NCI-H1436 treated with DMSO at 0.1 percent for 48 hours (cell line): ENCODE results near the gene TCTA.
"Not testable (repeated sequence)": the region's sequence is repeated elsewhere in the genome, so short reads cannot be mapped to it uniquely, and the experiment has no call there.

Experiments used
- DNase-seq: peaks from one replicate; lab custom pipeline; 2025; lab: John Stamatoyannopoulos, UW

The TCTA gene

GRCh38 chr3:49411968-49412631, at the start of gene TCTA, which contains the start of gene RHOA:
Gene TCTA (plus strand): TSS chr3:49412423. CDS start chr3:49412427, 4 bp downstream.
Gene RHOA (minus strand): TSS chr3:49411976. CDS start chr3:49375589, 36,387 bp downstream.
- DNase-seq: peak; percentile 85

DNA sequence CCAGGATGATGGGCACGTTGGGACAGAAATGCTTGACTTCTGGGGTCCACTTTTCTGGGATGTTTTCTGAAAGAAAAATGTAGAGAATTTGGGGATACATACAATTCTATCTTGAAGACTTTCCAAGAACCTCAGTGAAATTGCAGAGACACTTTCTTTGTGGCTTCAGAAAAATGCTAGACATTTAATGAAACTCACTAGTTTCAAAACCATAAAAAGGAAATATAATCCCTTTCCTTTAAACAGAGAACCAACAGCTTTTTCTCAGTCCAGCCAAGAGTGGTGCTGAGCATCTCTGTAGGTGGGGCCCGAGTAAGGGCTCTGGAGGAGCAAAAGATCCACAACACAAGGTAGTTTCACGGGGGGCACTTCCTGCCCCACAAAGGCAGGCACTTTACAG, 49.7 kb upstream of the TCTA start:
- no peak for DNase-seq

DNA sequence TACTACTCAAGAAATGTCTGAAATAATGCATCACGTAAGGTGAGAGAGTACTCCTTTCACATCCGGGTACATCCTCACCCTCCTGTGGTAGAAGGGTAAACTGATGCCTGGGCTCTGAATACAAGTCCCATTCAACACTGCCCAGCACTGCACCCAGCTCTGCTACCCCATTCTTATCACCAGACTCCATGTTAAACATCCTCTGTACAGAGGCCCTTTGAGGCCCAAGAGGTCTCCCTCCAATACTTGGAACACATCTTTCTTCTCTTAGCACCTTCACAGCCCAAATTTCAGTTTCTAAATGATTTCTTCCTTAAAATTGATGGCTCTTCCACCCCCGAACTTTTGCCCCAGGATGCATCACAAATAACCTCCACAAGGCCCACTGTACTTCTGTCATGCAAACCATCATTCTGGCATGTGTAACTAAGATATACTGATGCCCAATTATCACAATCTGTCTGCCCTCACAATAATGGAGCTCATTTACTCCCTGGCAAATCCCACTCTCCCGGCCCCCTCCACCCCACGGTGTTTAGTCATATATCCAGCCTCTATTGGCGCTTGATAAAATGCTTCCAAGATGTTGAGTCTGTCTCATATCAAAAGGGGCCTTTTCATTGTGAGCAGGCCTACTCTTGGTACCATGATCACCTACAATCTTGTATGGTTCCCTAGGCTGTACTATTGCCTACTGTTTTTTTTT, 41.5 kb upstream of the TCTA start:
- no peak for DNase-seq

- no peak for DNase-seq
These were observed 40.3 kb upstream of the TCTA start for GRCh38 chr3:49371946-49372345.

GRCh38 chr3:49377483-49377882, 34.7 kb upstream of the TCTA start:
- no peak for DNase-seq

DNA sequence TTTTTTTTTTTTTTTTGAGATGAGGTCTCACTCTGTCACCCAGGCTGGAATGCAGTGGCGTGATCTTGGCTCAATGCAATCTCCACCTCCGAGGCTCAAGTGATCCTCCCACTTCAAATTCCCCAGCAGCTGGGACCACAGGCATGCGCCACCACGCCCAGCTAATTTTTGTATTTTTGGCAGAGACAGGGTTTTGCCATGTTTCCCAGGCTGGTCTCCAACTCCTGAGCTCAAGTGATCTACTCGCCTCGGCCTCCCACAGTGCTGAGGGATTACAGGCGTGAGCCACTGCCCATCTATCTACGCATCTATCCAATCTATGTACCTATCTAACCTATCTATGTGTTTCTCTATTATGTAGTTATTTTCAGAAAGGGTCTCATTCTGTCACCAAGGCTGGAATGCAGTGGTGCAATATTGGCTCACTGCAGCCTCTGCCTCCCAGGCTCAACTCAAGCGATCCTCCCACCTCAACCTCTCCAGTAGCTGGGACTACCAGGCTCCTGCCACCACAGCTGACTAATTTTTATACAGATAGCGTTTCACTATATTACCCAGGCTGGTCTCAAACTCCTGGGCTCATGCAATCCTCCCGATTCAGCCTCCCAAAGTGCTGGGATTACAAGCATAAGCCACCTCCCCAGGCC, 33.9 kb upstream of the TCTA start:
- DNase-seq: no peak

DNA sequence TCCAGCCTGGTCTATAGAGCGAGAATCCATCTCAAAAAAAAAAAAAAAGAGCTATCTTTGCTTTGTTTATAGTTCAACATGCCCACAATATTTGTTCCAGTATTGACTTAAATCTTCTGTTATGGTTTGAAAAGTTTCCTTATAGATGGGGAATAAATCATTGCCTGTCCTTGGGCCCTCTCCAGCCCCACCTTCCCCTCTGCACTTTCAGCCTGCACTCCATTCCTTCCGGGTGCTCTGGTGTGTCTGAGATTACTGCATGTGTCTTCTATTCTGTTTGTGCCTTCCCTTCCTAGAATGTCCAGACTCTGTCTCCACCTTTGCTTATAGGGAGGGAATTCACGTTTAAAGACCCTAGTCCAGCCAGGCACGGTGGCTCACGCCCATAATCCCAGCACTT, 28.8 kb upstream of the TCTA start:
- no peak for DNase-seq

GRCh38 chr3:49385617-49386016, 26.6 kb upstream of the TCTA start:
- DNase-seq: no peak

DNA sequence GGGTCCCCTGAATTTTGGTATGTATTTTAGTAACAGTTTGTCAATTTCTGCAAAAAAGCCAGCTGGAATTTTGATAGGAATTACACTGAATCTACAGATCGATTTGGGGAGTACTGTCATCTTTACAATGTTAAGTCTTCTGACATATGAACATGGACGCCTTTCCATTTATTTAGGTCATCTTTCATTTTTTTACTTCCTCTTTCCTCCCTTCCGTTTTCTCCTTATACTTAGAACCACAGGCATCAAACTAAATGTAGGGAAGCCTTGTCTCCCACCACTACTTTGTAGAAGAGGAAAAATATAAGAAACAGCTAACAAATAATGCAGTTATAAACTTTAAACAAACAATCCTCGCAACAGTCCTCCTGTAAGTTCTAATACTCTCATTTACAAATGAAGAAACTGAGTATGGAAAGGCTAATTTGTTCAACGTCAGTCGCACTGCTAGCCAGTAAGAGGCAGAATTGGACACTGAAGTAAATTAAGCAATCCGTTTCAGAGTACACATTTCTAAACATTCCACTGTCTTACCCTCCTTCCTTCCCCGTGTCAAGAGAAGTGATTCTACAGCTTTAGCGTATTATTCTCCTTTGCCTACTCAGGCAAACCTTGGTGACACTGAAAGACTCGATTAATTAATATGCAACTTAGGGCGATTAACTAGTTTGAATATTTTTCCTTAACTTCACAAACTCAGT, 26.0 kb upstream of the TCTA start:
- no peak for DNase-seq

- no peak for DNase-seq
These were observed 24.5 kb upstream of the TCTA start for GRCh38 chr3:49387721-49388120.

DNA sequence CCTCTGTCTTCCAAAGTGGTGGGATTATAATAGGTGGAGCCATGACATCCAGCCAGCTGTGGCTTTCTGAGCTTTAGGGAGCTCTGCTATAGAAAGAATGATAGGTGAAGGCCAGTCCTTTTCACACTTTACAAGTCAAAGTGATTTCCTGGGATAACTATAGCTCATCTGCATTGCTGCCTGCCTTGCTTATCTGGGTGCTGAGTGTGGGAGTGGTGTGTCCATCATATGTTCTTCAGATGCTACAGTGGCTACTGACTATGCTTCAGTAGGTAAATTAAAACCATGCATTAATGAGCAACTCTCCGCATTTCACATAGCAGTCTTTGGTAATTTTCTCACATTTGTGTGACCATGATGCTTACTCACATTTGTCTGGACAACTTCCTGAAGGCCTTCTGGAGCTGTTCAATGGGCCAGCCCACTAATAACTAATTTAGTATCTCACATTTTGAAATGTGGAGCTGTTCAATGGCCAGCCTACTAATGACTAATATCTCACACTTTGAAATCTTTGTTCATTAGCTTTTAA, 23.9 kb upstream of the TCTA start:
- DNase-seq: no peak

GRCh38 chr3:49389297-49389696, 22.9 kb upstream of the TCTA start:
- no peak for DNase-seq

- DNase-seq: not testable (repeated sequence)
These were observed 20.9 kb upstream of the TCTA start for GRCh38 chr3:49391310-49391709.

DNA sequence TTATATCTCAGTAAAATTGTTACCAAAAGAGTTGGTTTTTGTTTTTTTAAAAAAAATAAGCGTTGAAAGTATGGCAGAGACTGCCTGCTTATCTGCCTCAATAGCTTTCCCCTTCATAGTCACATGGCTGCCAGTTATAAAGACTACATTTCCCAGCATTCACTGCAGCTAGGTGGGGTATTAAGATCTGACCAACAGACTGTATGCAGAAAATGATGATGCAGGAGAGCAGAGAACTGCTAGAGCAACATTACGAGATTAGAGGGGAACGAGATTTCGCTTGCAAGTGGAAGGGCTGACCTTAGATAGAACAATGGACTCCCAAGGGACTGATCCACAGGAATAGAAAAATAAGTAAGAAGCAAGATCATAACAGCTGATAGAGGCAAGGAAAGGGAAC, 14.8 kb upstream of the TCTA start:
- DNase-seq: no peak

- DNase-seq: no peak
These were observed 12.8 kb upstream of the TCTA start for GRCh38 chr3:49399461-49399860.

DNA sequence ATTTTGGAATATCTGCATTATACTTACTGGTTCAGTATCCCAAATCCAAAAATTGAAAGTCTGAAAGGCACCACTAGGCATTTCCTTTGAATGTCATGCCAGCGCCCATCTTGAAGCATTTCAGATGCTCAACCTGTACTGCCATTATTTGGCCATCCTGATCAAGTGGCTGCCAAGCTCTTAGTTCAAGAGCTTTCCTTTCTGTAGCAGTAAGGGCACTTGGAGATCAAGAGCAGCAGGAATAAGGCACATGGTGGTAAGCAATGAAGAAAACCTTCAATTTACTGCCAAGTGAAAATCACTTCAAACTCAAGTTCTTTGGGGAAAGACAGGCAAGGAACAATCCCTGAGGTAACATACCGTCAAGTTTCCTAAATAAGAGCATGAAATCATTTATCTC, 10.5 kb upstream of the TCTA start:
- DNase-seq: no peak

- no peak for DNase-seq
These were observed 8.3 kb upstream of the TCTA start for GRCh38 chr3:49403891-49404290.

DNA sequence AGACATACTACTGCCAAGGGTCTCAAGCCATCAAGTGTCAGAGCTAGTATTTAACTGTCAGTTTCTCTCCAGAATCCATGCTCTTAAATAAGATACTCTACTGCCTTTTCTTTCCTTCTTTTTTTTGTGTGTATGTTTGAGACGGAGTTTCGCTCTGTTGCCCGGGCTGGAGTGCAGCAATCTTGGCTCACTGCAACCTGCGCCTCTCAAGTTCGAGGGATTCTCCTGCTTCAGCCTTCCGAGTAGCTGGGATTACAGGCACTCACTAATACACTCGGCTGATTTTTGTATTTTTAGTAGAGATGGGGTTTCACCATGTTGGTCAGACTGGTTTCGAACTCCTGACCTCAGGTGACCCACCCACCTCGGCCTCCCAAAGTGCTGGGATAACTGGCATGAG, 6.7 kb upstream of the TCTA start:
- not testable (repeated sequence) for DNase-seq

DNA sequence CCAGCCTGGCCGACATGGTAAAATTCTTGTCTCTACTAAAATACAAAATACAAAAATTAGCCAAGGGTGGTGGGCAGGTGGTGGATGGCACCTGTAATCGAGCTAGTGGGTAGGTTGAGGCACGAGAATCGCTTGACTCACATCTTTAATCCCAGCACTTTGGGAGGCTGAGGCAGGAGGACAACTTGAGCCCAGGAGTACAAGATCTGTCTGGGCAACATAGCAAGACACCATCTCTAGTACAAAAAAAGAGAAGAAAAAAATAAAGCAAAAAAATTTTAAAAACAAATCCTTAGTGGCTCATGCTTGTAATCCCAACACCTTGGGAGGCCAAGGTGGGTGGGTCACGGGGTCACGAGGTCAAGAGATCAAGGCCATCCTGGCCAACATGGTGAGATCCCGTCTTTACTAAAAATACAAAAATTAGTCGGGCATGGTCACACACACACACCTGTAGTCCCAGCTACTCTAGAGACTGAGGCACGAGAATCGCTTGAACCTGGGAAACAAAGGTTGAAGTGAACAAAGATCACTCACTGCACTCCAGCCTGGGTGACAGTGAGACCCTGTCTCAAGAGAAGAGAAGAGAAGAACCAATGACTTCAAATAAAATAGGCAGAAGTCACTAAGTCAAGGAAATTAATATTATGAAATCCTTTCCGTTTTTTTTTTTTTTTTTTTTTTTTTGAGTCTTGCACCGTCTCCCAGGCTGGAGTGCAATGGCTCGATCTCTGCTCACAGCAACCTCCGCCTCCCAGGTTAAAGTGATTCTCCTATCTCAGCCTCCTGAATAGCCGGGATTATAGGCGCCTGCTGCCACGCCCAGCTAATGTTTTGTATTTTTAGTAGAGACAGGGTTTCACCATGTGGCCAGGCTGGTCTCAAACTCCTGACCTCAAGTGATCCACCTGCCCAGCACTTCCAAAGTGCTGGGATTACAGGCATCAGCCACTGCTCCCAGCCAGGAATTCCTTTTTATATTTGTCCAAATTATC, 5.4 kb upstream of the TCTA start:
- no peak for DNase-seq

- no peak for DNase-seq
These were observed 2.0 kb upstream of the TCTA start for GRCh38 chr3:49410066-49410845.
